ENCODE data around the gene ITIH3.

GRCh38 chr3:52856666-52857065 lies 62.1 kb downstream of the ITIH3 start:
- TF ChIP-seq SP1 (IDR thresholded peaks at IDR 0.05) (no peak), HDGF (IDR thresholded peaks at IDR 0.05; ENCODE audit: borderline replicate concordance) (no peak), NFRKB (IDR thresholded peaks at IDR 0.05) (no peak), PKNOX1 (IDR thresholded peaks at IDR 0.05) (no peak), BHLHE40 (IDR thresholded peaks at IDR 0.05; ENCODE audit: borderline replicate concordance) (no peak), SUZ12 (IDR thresholded peaks at IDR 0.05) (no peak), L3MBTL2 (conservative IDR thresholded peaks at IDR 0.05) (no peak), ARNT (IDR thresholded peaks at IDR 0.05) (no peak), FOXK2 (IDR thresholded peaks at IDR 0.05) (no peak), ELF4 (IDR thresholded peaks at IDR 0.05) (no peak), FOXM1 (IDR thresholded peaks at IDR 0.05; ENCODE audit: borderline replicate concordance) (no peak), CTBP1 (IDR thresholded peaks at IDR 0.05; ENCODE audit: borderline replicate concordance) (no peak)

Data from HEK293T (cell line).